AG10803 (cell line): Measurements from ENCODE around the gene KCNAB1.
"Not testable (repeated sequence)": the region's sequence is repeated elsewhere in the genome, so short reads cannot be mapped to it uniquely, and the experiment has no call there.

ENCODE experiments used
- DNase-seq: peaks from one replicate; pipeline ENCODE4 v3.0.0; 2010; ENCODE audit warnings: low read depth
- H3K4me3 ChIP-seq: 2 replicates; pipeline ENCODE4 v1.5.1; 2011; ENCODE audit warnings: mild to moderate bottlenecking, low read length, control low read depth
- CTCF ChIP-seq: conservative IDR thresholded peaks from 2 replicates; pipeline ENCODE4 v1.5.1; 2011; ENCODE audit warnings: mild to moderate bottlenecking, low read length, control low read depth, inconsistent platforms

Gene KCNAB1

GRCh38 chr3:156561533-156561932 is 441.2 kb downstream of the KCNAB1 start:
- DNase-seq = no peak
- H3K4me3 ChIP-seq = no peak overlapping the region
- TF ChIP-seq CTCF = no peak

- H3K4me3 ChIP-seq, DNase-seq: not testable (repeated sequence)
Observed at GRCh38 chr3:156562486-156562885, 442.1 kb downstream of the KCNAB1 start.

- no peak overlapping the region for H3K4me3 ChIP-seq
- peak; percentile 9 for DNase-seq
- TF ChIP-seq CTCF = no peak
Observed at GRCh38 chr3:156563900-156564682, 443.7 kb downstream of the KCNAB1 start.

GRCh38 chr3:156569016-156569415 is 448.6 kb downstream of the KCNAB1 start:
- not testable (repeated sequence) for DNase-seq, H3K4me3 ChIP-seq

GRCh38 chr3:156569881-156570280 is 449.5 kb downstream of the KCNAB1 start:
- DNase-seq, H3K4me3 ChIP-seq: not testable (repeated sequence)

- no peak for DNase-seq
- no peak for TF ChIP-seq CTCF
- H3K4me3 ChIP-seq = no peak overlapping the region
Observed at GRCh38 chr3:156575641-156576040, 455.3 kb downstream of the KCNAB1 start.

- TF ChIP-seq CTCF = no peak
- DNase-seq = no peak
- H3K4me3 ChIP-seq = no peak overlapping the region
Observed at GRCh38 chr3:156576051-156576450, 455.7 kb downstream of the KCNAB1 start.

GRCh38 chr3:156576651-156577348 is 456.4 kb downstream of the KCNAB1 start:
- peak; percentile 23; the same call in 1 of the 2 replicates for TF ChIP-seq CTCF
- H3K4me3 ChIP-seq = no peak overlapping the region
- no peak for DNase-seq
